ENCODE data around the gene PHLPP2.

The PHLPP2 gene

DNA sequence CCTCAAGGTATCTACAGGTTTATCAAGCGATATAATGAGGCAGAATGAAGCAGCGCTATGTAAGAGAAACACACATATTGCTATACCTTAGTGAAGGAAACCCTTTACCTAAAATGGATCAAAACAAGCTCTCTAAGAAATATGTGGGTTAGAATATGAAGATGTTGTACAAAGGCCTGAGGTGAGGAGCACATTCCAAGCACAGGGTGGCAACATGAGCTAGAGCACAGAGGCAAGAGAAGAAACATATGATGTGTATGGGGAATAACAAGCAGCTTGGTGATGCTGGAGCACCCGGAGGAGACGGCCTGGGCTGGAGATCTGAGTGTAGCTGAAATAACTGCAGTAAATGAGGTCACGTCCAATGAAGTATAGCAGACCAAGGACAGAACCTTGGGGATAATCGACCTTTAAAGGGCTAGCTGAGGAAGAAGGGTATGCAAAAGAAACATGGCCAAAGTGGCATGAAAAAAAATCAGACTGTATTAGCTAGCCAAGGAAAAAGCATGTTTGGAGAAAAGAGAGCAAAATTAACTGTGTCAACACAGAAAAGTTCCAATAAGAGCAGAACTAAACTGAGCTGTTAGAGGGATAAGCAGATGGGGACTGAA lies 54.5 kb downstream of the PHLPP2 start:
- DNase-seq, result no peak

DNA sequence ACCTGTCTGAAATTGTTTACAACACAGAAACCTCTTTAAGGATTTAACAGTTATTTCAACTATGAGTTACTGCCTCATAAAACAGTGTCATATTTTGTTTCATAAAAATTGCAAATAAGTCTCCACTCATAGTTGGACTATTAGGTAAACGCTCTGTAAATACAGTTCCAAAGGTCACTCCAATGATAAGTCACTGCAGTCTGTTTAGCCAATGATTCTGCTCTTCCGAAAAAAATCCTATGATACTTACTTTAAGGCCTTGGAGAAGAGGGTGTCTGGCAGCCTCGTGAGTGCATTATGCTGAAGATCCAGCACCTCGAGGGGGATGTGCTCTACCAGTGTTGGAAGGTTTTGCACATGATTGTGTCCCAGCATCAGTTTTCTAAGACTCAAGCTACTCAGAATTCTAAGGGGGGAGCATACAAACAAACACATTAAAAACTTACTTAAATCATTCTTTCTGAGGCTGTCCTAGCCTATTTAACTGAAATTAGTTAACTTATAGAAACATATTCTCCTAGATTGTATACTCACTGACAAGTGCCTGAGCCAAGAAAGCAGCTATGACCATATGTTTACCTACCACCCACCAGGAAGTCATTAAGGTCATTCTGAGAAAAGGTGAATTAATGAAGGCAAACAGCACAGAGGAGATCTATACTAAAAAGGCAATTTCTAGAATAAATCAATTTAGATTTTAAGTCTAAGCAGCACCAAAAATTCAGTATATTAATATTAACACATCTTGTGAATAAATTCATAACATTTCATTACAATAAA lies 57.4 kb downstream of the PHLPP2 start:
- no peak for DNase-seq

DNA sequence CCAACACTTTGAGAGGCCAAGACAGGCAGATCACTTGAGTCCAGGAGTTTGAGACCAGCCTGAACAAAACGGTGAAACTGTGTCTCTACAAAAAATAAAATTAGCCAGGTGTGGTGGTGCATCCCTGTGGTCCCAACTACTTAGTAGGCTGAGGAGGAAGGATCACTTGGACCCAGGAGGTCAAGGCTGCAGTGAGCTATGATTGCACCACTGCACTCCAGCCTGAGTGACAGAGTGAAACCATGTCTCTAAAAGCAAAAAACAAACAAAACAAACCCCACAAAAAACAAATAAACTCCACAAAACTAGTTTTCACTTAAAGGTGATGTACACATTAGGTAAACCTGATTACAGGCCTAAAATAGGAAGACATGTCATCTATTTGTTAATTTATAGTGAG lies 58.2 kb downstream of the PHLPP2 start:
- DNase-seq, result no peak

DNA sequence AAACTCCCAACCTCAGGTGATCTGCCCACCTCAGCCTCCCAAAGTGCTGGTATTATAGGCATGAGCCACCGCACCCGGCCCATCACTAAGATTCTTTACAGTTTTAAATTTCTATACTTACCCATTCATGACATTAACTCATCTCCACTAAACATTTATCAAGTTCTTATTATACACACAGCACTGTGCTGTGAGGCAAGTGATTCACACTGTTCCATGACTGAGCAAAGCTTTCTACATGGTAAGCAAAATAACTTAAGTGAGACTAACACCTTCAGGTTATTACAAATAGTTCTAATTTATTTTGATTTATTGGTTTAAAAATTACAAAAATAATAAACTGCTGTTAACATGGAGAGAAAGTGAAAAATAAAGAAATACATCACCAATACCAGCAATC lies 65.0 kb downstream of the PHLPP2 start:
- DNase-seq, result no peak

GRCh38 chr16:71658771-71659170 lies 65.7 kb downstream of the PHLPP2 start:
- no peak for DNase-seq

DNA sequence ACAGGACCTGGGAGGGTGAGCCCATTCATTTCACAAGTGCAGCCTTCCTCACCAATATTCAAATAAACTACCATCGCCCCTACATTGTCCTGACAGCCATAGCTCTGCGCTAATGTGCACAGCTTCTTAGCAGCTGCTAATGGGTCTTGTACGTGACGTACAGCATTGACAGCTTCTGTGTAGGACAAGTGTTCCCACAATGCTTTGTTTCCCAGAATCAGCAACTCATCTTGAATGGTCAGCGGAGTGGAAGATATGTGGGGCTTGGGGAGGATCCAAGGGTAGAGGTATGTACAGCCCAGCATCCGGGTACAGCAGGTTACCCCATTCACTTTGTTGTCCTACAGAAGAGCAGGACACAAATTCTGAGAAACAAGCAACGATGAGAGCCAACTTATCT lies 74.8 kb downstream of the PHLPP2 start:
- no peak for DNase-seq

DNA sequence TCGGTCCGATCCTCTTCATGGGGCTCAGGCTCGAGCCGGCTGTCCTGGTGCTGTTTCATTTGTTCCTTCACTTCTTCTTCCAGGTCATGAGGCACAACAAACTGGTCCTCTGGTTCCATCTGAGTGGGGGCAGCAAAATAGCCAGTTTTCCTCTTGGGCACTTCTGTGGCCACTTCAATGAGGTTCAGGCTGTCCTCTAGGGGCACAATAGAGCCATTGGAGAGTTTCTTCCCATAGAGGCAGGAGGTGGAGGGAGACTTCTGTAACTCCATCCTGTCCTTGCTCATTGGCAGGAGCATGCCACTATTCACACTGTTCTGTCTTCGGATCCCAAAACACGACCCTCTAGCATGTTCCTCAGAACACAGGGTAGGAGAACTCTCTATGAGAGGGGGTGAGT lies 75.6 kb downstream of the PHLPP2 start:
- no peak for DNase-seq

DNA sequence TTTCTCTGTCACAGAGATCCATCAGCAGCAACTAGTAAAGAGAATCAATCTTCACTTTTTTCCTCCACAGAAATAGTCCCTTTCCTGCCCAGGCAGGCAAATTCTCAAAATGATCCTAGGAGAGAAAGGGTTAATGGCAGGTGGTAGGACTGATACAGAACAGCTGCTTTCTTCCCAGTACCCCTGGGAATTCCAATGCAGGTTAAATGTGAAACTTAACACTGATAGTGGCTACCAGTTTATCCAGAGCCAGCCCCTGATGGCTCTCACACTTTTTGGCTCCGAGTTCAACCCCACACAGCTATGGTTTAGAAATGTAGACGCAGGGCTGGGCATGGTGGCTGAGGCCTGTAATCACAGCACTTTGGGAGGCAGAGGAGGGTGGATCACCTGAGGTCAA lies 76.3 kb downstream of the PHLPP2 start:
- no peak for DNase-seq

GRCh38 chr16:71647391-71647790 lies 77.1 kb downstream of the PHLPP2 start:
- no peak for DNase-seq

- no peak for DNase-seq
Measured at GRCh38 chr16:71645450-71645849, 79.1 kb downstream of the PHLPP2 start.

DNA sequence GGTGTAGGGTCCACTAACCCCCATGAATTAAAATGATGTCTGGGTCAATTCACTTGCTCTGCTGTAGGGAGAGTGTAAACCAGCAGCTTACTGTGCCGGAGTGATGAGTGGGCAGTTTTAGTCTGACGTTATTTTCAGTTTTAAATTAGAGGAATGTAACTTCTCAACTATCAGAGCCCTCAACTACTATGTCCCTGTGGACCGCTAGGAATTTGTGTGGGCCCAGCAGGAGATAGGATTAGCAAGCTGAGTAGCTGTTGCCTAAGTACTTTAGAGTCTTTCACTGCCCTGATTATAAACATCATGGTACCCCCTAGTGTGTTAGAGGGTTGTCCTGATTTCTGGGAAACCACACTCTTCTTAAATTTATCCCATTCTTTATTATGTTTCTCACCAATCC lies 87.1 kb downstream of the PHLPP2 start:
- DNase-seq, result no peak

DNA sequence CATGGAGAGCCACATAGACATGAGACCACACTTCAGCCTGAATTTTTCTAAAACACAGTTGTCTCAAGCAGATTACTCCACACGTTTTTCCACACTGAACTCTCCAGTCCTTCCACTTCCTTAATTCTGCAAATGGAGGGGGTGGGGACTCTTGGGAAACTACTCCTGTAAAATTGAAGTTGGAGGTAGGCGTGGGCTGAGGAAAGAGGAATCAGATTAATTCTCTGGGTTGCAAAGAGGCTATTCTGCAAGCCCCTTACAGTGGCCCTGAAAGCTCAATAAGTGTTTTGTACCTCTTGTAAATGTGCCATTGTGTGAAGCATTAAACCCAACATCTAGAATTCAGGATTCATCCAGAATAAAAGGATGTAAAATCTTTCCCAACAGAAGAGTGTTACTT lies 88.9 kb downstream of the PHLPP2 start:
- no peak for DNase-seq

- no peak for DNase-seq
Measured at GRCh38 chr16:71631776-71632175, 92.7 kb downstream of the PHLPP2 start.

DNA sequence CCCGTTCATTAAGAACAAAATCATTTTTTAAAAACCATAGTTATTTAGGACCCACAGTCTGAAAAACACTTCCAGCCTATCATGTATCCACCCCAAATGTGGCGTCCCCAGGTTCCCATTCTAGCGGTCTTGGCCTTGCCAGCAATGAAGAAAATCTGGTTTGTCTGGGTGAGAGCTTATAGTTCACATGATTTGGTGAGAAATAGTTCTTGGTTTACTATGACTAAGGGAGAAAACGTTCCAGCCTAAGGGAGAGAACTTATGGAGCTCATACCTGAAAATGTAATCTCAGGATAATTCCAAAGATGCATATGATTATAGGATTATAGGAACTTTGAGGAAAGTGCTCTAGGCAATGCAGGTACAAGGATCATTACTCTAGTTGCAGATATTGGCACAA lies 93.7 kb downstream of the PHLPP2 start:
- DNase-seq, result no peak

GRCh38 chr16:71629278-71630016 lies 95.1 kb downstream of the PHLPP2 start:
- no peak for DNase-seq

DNA sequence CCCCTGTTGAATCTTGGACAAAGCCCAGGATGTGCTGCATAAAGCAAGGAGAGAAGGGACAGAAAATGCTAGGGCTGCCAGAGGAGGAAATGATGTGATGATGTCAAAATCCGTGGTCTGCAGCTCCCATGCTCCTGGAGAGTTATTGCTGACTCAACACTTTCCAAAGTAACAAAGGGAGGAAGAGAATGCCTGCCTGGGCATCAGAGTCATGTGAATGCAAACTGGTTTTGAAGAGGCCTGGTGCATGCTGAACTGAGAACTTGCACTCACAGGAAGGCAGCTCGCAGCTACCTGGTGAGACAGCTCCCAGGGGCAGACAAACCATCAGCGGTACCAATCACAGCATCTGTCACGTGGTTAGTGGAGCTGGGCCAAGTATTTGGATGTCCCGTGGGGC lies 95.7 kb downstream of the PHLPP2 start:
- no peak for DNase-seq

GRCh38 chr16:71627731-71628181 lies 96.7 kb downstream of the PHLPP2 start:
- no peak for DNase-seq

DNA sequence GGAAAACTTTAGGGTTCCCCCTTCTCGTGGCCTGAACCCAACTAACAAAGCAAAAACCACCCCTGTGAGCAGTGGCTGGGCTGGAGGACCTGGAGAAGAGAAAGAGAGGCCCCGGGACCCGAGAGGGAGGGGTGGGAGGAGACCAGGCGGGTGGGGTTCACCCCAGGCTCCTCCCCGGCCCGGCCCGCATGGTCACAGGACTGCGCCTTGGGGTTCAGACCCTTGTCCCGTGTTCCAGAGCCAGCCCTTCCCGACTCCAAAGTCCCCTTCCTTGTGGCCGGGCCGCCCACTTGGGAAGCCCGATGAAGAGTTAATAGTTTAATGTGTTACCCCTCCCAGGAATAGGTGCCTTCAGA lies 97.7 kb downstream of the PHLPP2 start:
- DNase-seq, result no peak

GRCh38 chr16:71626018-71626857 lies 98.3 kb downstream of the PHLPP2 start, which contains the start of gene MARVELD3:
MARVELD3 (plus strand) TSS chr16:71626184; CDS start chr16:71626230, 46 bp downstream.
- DNase-seq, result peak; percentile 25

DNA sequence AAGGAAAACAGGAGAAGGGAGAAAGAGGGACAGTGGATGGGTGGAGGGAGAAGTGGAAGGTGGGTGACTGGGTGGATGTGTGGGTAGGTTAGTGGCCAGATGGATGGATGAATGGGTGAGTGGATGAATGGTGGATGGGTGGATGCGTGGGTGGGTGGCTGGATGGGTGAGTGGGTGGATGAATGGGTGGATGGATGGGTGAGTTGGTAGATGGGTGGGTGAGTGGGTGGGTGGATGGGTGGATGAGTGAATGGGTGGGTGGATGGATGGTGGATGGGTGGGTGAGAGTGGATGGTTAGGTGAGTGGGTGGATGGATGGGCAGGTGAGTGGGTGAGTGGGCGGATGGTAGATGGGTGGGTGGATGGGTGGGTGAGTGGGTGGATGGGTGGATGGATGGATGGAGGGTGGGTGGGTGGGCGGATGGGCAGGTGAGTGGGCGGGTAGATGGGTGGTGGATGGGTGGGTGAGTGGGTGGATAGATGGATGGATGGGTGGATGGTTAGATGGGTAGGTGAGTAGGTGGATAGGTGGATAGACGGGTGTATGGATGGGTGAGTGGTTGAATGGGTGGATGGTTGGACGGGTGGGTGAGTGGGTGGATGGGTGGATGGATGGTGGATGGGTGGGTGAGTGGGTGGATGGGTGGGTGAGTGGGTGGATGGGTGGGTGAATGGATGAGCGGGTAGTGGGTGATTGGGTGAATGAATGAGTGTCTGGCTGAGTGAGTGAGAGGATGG lies 99.2 kb downstream of the PHLPP2 start:
- no peak for DNase-seq

- DNase-seq, result no peak
Measured at GRCh38 chr16:71623597-71623996, 100.9 kb downstream of the PHLPP2 start.

DNA sequence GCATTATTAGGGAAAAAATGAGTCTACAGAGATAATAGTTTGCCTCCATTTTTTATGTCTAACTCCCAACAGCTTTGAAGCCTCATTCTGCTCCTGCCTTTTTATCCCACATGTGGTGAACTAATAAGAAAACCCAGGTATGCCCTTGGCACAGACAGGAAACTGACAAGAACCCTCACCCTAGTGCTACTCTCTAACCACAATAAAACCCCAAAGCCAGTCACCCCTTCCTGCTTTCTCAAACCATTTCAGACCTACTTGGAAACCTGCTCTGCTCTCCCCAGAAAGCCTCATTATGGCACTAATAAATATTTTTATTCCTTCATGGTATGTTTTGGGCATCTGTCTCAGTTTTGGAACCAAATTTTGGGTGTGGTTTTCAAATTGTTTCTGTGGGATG lies 102.4 kb downstream of the PHLPP2 start:
- DNase-seq, result no peak

Measured in activated naive CD4-positive, alpha-beta T cell treated with Interleukin-2 at 50 U/mL for 16 hours (primary cell).